Adrenal gland (tissue), 5 donors: ENCODE data around the gene SLC38A8.

Experiments used
- CTCF ChIP-seq, 6 experiments: fragments of 450-650 bp in 4 of 6; fragments of 200-600 bp in 2 of 6; sonication (generic) in 1 of 6; IDR thresholded peaks; 1 replicate in 5 of 6; 2 replicates in 1 of 6; pipeline versions ENCODE4 v1.5.1 to v1.8.0; 2016 to 2021; ENCODE audit warnings: antibody characterized with exemption in 6 of 6, mild to moderate bottlenecking in 2 of 6, moderate library complexity in 1 of 6
- POLR2A ChIP-seq, 2 donors: fragments of 450-650 bp; IDR thresholded peaks; one replicate each; pipeline ENCODE4 v1.6.1; 2017; ENCODE audit warnings: antibody characterized with exemption in 2 of 2, mild to moderate bottlenecking in 2 of 2, moderate library complexity in 1 of 2
- donor health status: DM: no; HTN: no; CAD: no.

- no peak for TF ChIP-seq CTCF (IDR thresholded peaks at IDR 0.05)
- TF ChIP-seq POLR2A (IDR thresholded peaks at IDR 0.05) = no peak
These were observed at the start of gene SLC38A8 for GRCh38 chr16:84042308-84042878.
